H1 (cell line): Measurements from ENCODE around the gene AOAH. TPM values are rescaled to one million over a fixed set of nuclear protein-coding genes. Genes with fewer than 3 reads are reported as not detected.

Experiments
- CTCF ChIA-PET: fragments of 300-600 bp; sonication (Branson Sonifier 250); formaldehyde crosslinking; loops from one replicate; lab custom pipeline; 2021; ENCODE audit not compliant: partially characterized antibody; lab: Charles Lee
- POLR2A ChIA-PET: fragments of 300-600 bp; sonication (Branson Sonifier 250); formaldehyde crosslinking; loops from one replicate; lab custom pipeline; 2021; ENCODE audit warnings: inconsistent platforms; ENCODE audit not compliant: partially characterized antibody; lab: Charles Lee
- DNase-seq, 2 experiments: peaks; one replicate each; pipeline versions ENCODE4 v3.0.0 to v3.0.0-alpha.2; 2010 to 2022; ENCODE audit warnings: low spot score in 2 of 2, low read depth in 1 of 2, mixed read lengths in 1 of 2
- FAIRE-seq: peaks from 2 replicates; lab custom pipeline; 2011; peaks lifted over from hg19 to GRCh38; lab: Jason Lieb, UNC
- H2AFZ ChIP-seq: 2 replicates; pipeline ENCODE4 v1.8.1; 2012; ENCODE audit warnings: low read length, inconsistent platforms
- H2AK5ac ChIP-seq: 2 replicates; pipeline ENCODE4 v1.6.1; 2013; ENCODE audit warnings: low read depth, low read length
- H2BK120ac ChIP-seq: replicated peaks from 2 replicates; pipeline ENCODE3; 2013; ENCODE audit warnings: low read depth, low read length, inconsistent platforms
- H2BK12ac ChIP-seq: 2 replicates; pipeline ENCODE4 v1.6.1; 2013; ENCODE audit warnings: low read depth, low read length
- H2BK15ac ChIP-seq: 2 replicates; pipeline ENCODE4 v1.6.1; 2013; ENCODE audit warnings: low read length
- H2BK20ac ChIP-seq: 2 replicates; pipeline ENCODE4 v1.6.1; 2013; ENCODE audit warnings: low read length
- H2BK5ac ChIP-seq: 2 replicates; pipeline ENCODE4 v1.6.1; 2013; ENCODE audit warnings: low read depth, low read length
- H3K14ac ChIP-seq: 2 replicates; pipeline ENCODE4 v1.6.1; 2013; ENCODE audit warnings: inconsistent platforms; ENCODE audit not compliant: insufficient read length
- H3K18ac ChIP-seq: 2 replicates; pipeline ENCODE4 v1.6.1; 2013; ENCODE audit warnings: low read length; ENCODE audit errors: extremely low read depth
- H3K23ac ChIP-seq: 2 replicates; pipeline ENCODE4 v1.6.1; 2013; ENCODE audit warnings: inconsistent platforms; ENCODE audit not compliant: insufficient read length
- H3K23me2 ChIP-seq: 2 replicates; pipeline ENCODE4 v1.6.1; 2013; ENCODE audit warnings: low read depth, low read length
- H3K27ac ChIP-seq: 2 replicates; pipeline ENCODE4 v1.6.1; 2011; ENCODE audit warnings: low read depth, low read length, inconsistent platforms
- H3K27me3 ChIP-seq, 4 experiments: replicated peaks in 1 of 4; 1 replicate in 1 of 4; 2 replicates in 3 of 4; pipeline versions ENCODE4 v1.6.1 to v1.8.1; 2011 to 2013; ENCODE audit warnings: low read length in 3 of 4, mild to moderate bottlenecking in 3 of 4, inconsistent platforms in 2 of 4, mixed read lengths in 2 of 4, moderate library complexity in 1 of 4; ENCODE audit not compliant: control insufficient read depth in 3 of 4, insufficient read depth in 3 of 4; ENCODE audit errors: extremely low read depth in 1 of 4
- H3K36me3 ChIP-seq, 4 experiments: 2 replicates each; pipeline versions ENCODE4 v1.6.1 to v1.8.1; 2011 to 2013; ENCODE audit warnings: mild to moderate bottlenecking in 4 of 4, low read length in 3 of 4, moderate library complexity in 2 of 4, control low read depth in 1 of 4, inconsistent platforms in 1 of 4; ENCODE audit not compliant: insufficient read depth in 4 of 4, control insufficient read depth in 2 of 4
- H3K4ac ChIP-seq: replicated peaks from 2 replicates; pipeline ENCODE3; 2013; ENCODE audit warnings: low read length, low read depth, mixed read lengths, inconsistent platforms; ENCODE audit not compliant: insufficient read length
- H3K4me1 ChIP-seq, 4 experiments: replicated peaks in 1 of 4; 1 replicate in 1 of 4; 2 replicates in 3 of 4; pipeline versions ENCODE4 v1.6.1 to v1.8.1; 2011 to 2013; ENCODE audit warnings: low read length in 3 of 4, inconsistent platforms in 2 of 4, mixed read lengths in 1 of 4; ENCODE audit not compliant: insufficient read depth in 4 of 4, control insufficient read depth in 3 of 4
- H3K4me2 ChIP-seq, 2 experiments: 2 replicates each; pipeline versions ENCODE4 v1.6.1 to v1.8.1; 2011 to 2013; ENCODE audit warnings: low read depth in 2 of 2, low read length in 2 of 2, control low read depth in 1 of 2, inconsistent platforms in 1 of 2, mild to moderate bottlenecking in 1 of 2; ENCODE audit not compliant: insufficient read depth in 1 of 2
- H3K4me3 ChIP-seq, 4 experiments: fragments of 200-600, 300-600 bp in 1 of 4; sonication (generic), shearing (Covaris generic), sonication (Bioruptor Twin) in 1 of 4; 2 replicates each; pipeline versions ENCODE4 v1.5.1 to v1.8.1; 2011 to 2016; ENCODE audit warnings: low read length in 4 of 4, low read depth in 3 of 4, control low read depth in 2 of 4, inconsistent platforms in 2 of 4, mild to moderate bottlenecking in 2 of 4, mixed read lengths in 1 of 4, moderate library complexity in 1 of 4; ENCODE audit not compliant: insufficient read depth in 2 of 4; ENCODE audit errors: extremely low read depth in 1 of 4
- H3K56ac ChIP-seq: replicated peaks from 2 replicates; pipeline ENCODE3; 2013; ENCODE audit warnings: low read depth, mild to moderate bottlenecking, mixed read lengths, low read length, inconsistent platforms; ENCODE audit not compliant: insufficient read length
- H3K79me1 ChIP-seq: 2 replicates; pipeline ENCODE4 v1.6.1; 2013; ENCODE audit warnings: low read depth, low read length, control low read depth
- H3K79me2 ChIP-seq, 2 experiments: 2 replicates each; pipeline versions ENCODE4 v1.6.1 to v1.8.1; 2012 to 2013; ENCODE audit warnings: low read length in 2 of 2, mild to moderate bottlenecking in 2 of 2, inconsistent platforms in 1 of 2; ENCODE audit not compliant: insufficient read depth in 2 of 2, control insufficient read depth in 1 of 2
- H3K9ac ChIP-seq, 4 experiments: replicated peaks in 1 of 4; 1 replicate in 1 of 4; 2 replicates in 3 of 4; pipeline versions ENCODE4 v1.6.1 to v1.8.1; 2011 to 2013; ENCODE audit warnings: low read depth in 3 of 4, low read length in 3 of 4, control low read depth in 2 of 4, mild to moderate bottlenecking in 2 of 4, moderate library complexity in 2 of 4, inconsistent platforms in 1 of 4; ENCODE audit errors: extremely low read depth in 1 of 4
- H3K9me3 ChIP-seq, 2 experiments: 2 replicates each; pipeline versions ENCODE4 v1.6.1 to v1.8.1; 2012 to 2013; ENCODE audit warnings: mild to moderate bottlenecking in 2 of 2, moderate library complexity in 2 of 2, control low read depth in 1 of 2, inconsistent platforms in 1 of 2, low read depth in 1 of 2, low read length in 1 of 2, mixed read lengths in 1 of 2; ENCODE audit not compliant: insufficient read depth in 2 of 2
- H4K20me1 ChIP-seq, 2 experiments: replicated peaks in 1 of 2; 2 replicates each; pipeline versions ENCODE3 to v1.8.1; 2011 to 2013; ENCODE audit warnings: inconsistent platforms in 2 of 2, low read length in 2 of 2, mild to moderate bottlenecking in 1 of 2; ENCODE audit not compliant: insufficient read depth in 2 of 2, control insufficient read depth in 1 of 2
- H4K5ac ChIP-seq: 2 replicates; pipeline ENCODE4 v1.6.1; 2013; ENCODE audit warnings: low read length, low read depth, mixed read lengths, inconsistent platforms; ENCODE audit not compliant: insufficient read length
- H4K8ac ChIP-seq: 2 replicates; pipeline ENCODE4 v1.8.0; 2013; ENCODE audit warnings: mild to moderate bottlenecking, moderate library complexity, low read length, inconsistent platforms; ENCODE audit not compliant: insufficient read depth; ENCODE audit errors: extremely low read depth
- H4K91ac ChIP-seq: replicated peaks from 2 replicates; pipeline ENCODE3; 2013; ENCODE audit warnings: low read length, mixed read lengths, inconsistent platforms; ENCODE audit not compliant: insufficient read length
- ASH2L ChIP-seq: fragments of 200-600, 300-600 bp; sonication (generic); IDR thresholded peaks from one replicate; pipeline ENCODE4 v1.7.1; 2017; ENCODE audit warnings: low read length
- CHD2 ChIP-seq: IDR thresholded peaks from 2 replicates; pipeline ENCODE4 v1.6.1; 2012; ENCODE audit warnings: low read length, improper control_type of control experiment
- GABPA ChIP-seq: IDR thresholded peaks from 2 replicates; pipeline ENCODE4 v1.6.1; 2011; ENCODE audit warnings: mild to moderate bottlenecking, low read length, moderate library complexity, borderline replicate concordance; ENCODE audit not compliant: insufficient read depth
- JUND ChIP-seq: IDR thresholded peaks from 2 replicates; pipeline ENCODE4 v1.6.1; 2011; ENCODE audit warnings: mild to moderate bottlenecking, improper control_type of control experiment, low read length
- KDM1A ChIP-seq: fragments of 200-600, 300-600 bp; sonication (generic); IDR thresholded peaks from 2 replicates; pipeline ENCODE4 v1.7.1; 2016; ENCODE audit warnings: mild to moderate bottlenecking, low read length, borderline replicate concordance
- SIN3A ChIP-seq, 2 experiments: IDR thresholded peaks in 1 of 2; conservative IDR thresholded peaks in 1 of 2; 2 replicates each; pipeline ENCODE4 v1.6.1; 2011 to 2012; ENCODE audit warnings: low read length in 2 of 2, improper control_type of control experiment in 1 of 2, low read depth in 1 of 2, mild to moderate bottlenecking in 1 of 2
- SIRT6 ChIP-seq: IDR thresholded peaks from one replicate; pipeline ENCODE4 v1.7.1; 2012; ENCODE audit warnings: low read length, inconsistent platforms
- SP2 ChIP-seq: IDR thresholded peaks from 2 replicates; pipeline ENCODE4 v1.6.1; 2012; ENCODE audit warnings: mild to moderate bottlenecking, low read length, inconsistent platforms
- SRF ChIP-seq: IDR thresholded peaks from 2 replicates; pipeline ENCODE4 v1.6.1; 2011; ENCODE audit warnings: mild to moderate bottlenecking, low read depth, low read length, moderate library complexity
- TEAD4 ChIP-seq: IDR thresholded peaks from 2 replicates; pipeline ENCODE4 v1.6.1; 2012; ENCODE audit warnings: low read depth, low read length, inconsistent platforms, mixed read lengths
- YY1 ChIP-seq: IDR thresholded peaks from 2 replicates; pipeline ENCODE4 v1.6.1; 2011; ENCODE audit warnings: low read depth, mild to moderate bottlenecking, low read length
- WGBS, 2 experiments: shearing (Covaris generic) in 1 of 2; methylation state at CpG; one replicate each; pipeline versions ENCODE4 v1.1.6 to v1.1.7; 2013 to 2015; ENCODE audit warnings: low lambda C conversion rate in 2 of 2, mixed read lengths in 2 of 2, inconsistent platforms in 1 of 2, low coverage in 1 of 2, missing lambda C conversion rate in 1 of 2; ENCODE audit not compliant: insufficient replicate concordance in 2 of 2, insufficient coverage in 1 of 2, insufficient read length in 1 of 2; ENCODE audit errors: extremely low coverage in 1 of 2, missing lambda C conversion rate in 1 of 2; 5-methylcytosine and 5-hydroxymethylcytosine counted together
- polyA plus RNA-seq, 7 experiments: library from polyadenylated mRNA; depleted of rRNA in 3 of 7; stranded (reverse) in 5 of 7; unstranded in 2 of 7; fragments of >200 nt in 5 of 7; fragments of 200-250 nt in 2 of 7; gene quantifications; 1 replicate in 5 of 7; 2 replicates in 1 of 7; 4 replicates in 1 of 7; pipeline versions ENCODE4 v1.2.1 to v1.2.3, GENCODE V29; 2011 to 2013; ENCODE audit warnings: missing spikeins in 2 of 7, mixed read lengths in 2 of 7
- total RNA-seq: library from RNA; stranded (reverse); fragmentation: NEBNext Ultra II Directional; extraction: Animal tissue kit (Norgen Biotek cat#: 25700); gene quantifications from 2 replicates; pipeline ENCODE4 v1.2.1, GENCODE V29; 2021

Gene AOAH
- total and polyA plus RNA-seq, 2 of the 8 experiments (the other 6 are each of a cell fraction or from before 2014, with no cell fraction given) = 0.08 TPM; not detected in 1

DNA sequence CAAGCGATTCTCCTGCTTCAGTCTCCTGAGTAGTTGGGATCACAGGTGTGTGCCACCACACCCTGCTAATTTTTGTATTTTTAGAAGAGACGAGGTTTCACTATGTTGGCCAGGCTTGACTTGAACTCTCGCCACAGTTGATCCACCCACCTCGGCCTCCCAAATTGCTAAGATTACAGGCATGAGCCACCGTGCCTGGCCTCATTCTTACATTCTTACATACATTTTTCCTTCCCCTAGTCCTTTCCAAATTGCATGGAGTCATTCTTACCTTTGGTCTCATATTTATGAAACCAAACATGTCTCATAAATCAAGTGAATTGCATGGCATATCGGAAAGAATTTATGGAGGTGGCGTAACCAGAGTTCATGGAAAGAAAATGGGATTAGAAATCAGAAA, 186.2 kb downstream of the AOAH start:
- Histone ChIP-seq H3K23ac (no peak overlapping the region), H4K20me1 (no peaks in the 10 kb centered on the region), H3K4me1 (no peaks in the 10 kb centered on the region; a peak in 1 of 7 replicates), H3K27ac (no peak overlapping the region), H3K4me3 (no peak overlapping the region), H3K18ac (no peak overlapping the region)
- DNase-seq = no peak
- FAIRE-seq = no peak
- TF ChIP-seq KDM1A (no peak), CHD2 (no peak), SIRT6 (no peak), TEAD4 (no peak), YY1 (no peak), ASH2L (no peak), SRF (no peak), SIN3A (conservative IDR thresholded peaks at IDR 0.05 in 1 of 2, IDR thresholded peaks at IDR 0.05 in 1 of 2; ENCODE audit: low read depth in 1 of 2, low read length in 2 of 2) (no peak), SP2 (no peak), JUND (no peak), GABPA (no peak)
- TF ChIP-seq, all 59 proteins: peak for 0
- Histone ChIP-seq H4K5ac (no peak overlapping the region), H3K4ac (no peak overlapping the region), H2AK5ac (no peak overlapping the region), H3K36me3 (no peaks in the 10 kb centered on the region), H4K91ac (no peak overlapping the region), H2BK5ac (no peak overlapping the region), H2BK15ac (no peak overlapping the region), H3K79me2 (no peaks in the 10 kb centered on the region), H2AFZ (no peak overlapping the region), H3K27me3 (no peaks in the 10 kb centered on the region), H4K8ac (no peak overlapping the region), H3K9ac (no peak overlapping the region), H3K23me2 (peaks cover 4% of the 10 kb centered on the region; the same call in 1 of the 2 replicates), H3K14ac (no peak overlapping the region), H3K4me2 (no peak overlapping the region), H3K9me3 (no peaks in the 10 kb centered on the region), H3K56ac (no peak overlapping the region), H3K79me1 (no peaks in the 10 kb centered on the region), H2BK12ac (no peak overlapping the region), H2BK120ac (no peak overlapping the region), H2BK20ac (no peak overlapping the region)
- POLR2A ChIA-PET = no interaction called here
- CTCF ChIA-PET = no interaction called here
- 82% methylated on average over 7 of the region's 7 CpGs; no CpG with 5 or more reads in 1 of the 2 experiments for WGBS, 2 experiments
